K562 treated with DMSO at 1 percent for 48 hours (cell line): ENCODE data around the gene AFTPH. TPM values are rescaled to one million over a fixed set of nuclear protein-coding genes. Genes with fewer than 3 reads are reported as not detected.

Source experiments
- total RNA-seq: library from RNA; unstranded; fragments of 300-600 nt; gene quantifications from 2 replicates; pipeline ENCODE4 v1.2.3, GENCODE V29; 2022; ENCODE audit warnings: low replicate concordance; ENCODE audit errors: extremely low read depth

Gene AFTPH, protein sequence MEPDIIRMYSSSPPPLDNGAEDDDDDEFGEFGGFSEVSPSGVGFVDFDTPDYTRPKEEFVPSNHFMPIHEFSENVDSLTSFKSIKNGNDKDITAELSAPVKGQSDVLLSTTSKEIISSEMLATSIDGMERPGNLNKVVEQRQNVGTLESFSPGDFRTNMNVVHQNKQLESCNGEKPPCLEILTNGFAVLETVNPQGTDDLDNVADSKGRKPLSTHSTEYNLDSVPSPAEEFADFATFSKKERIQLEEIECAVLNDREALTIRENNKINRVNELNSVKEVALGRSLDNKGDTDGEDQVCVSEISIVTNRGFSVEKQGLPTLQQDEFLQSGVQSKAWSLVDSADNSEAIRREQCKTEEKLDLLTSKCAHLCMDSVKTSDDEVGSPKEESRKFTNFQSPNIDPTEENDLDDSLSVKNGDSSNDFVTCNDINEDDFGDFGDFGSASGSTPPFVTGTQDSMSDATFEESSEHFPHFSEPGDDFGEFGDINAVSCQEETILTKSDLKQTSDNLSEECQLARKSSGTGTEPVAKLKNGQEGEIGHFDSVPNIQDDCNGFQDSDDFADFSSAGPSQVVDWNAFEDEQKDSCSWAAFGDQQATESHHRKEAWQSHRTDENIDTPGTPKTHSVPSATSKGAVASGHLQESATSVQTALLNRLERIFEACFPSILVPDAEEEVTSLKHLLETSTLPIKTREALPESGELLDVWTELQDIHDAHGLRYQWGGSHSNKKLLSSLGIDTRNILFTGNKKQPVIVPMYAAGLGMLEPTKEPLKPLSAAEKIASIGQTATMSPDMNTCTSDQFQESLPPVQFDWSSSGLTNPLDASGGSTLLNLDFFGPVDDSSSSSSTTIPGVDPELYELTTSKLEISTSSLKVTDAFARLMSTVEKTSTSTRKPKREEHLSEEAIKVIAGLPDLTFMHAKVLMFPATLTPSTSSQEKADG
- 175 TPM in 1 of 2 replicates, not detected in the other for total RNA-seq

DNA sequence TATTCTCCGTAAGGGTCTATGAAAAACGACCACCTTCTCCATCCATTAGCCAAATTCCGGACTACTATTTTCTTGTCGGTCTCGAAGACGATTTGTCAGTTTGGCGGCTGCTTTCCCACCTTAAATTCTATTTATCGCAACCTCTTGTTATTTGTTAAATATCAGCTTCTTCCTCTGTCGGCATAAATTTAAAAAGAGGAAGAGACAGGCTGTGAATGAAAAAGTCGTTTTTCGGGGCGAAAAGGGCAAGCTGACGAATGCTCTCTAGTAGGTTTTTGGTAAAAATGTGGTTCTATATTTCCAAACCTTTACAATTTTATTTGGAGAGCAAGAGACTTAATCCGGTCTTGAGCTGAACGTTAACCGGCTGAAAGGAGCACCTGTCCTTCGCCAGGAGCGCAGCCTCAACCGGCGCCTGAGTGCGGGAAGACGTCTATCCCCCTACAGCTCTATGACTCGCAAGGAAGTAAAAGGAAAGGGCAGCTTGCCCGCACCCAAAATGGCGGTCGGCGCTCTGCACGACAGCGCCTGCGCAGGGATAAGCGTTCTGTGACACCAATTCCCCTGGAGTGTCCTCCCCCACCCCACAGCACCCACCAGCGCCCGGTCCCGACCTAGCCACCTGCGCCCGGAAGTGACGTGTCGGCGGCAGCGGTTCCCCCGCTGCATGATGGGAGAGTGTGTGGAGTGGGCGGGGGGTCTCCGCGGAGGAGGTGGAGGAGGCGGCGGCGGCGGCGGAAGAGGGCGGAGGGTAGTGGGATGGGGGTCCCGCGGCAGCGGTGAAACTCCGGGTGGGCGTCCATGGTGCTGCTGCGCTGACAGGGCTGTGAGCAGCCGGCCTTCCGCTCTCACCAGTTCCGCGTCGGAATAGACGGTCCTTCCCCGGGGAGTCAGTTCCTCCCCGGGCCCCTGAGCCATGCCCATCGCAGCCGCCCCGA, at the start of gene AFTPH:
TSS of gene AFTPH (plus strand) at position 663 of the 938 bp plus-strand sequence. CDS start 27,147 bp downstream, outside the sequence.

Other genes with a start within 250 kb of the AFTPH start
- not detected in 2 replicates for gene LGALSL, start 70.2 kb upstream of the AFTPH start, total RNA-seq
- gene SERTAD2, start 129.6 kb downstream of the AFTPH start, total RNA-seq: not detected in 2 replicates